ENCODE measurements around the gene AMN1. TPM values are rescaled to one million over a fixed set of nuclear protein-coding genes. Genes with fewer than 3 reads are reported as not detected.

AMN1 gene
- 3.8 and 4.2 TPM in 2 replicates for total RNA-seq

DNA sequence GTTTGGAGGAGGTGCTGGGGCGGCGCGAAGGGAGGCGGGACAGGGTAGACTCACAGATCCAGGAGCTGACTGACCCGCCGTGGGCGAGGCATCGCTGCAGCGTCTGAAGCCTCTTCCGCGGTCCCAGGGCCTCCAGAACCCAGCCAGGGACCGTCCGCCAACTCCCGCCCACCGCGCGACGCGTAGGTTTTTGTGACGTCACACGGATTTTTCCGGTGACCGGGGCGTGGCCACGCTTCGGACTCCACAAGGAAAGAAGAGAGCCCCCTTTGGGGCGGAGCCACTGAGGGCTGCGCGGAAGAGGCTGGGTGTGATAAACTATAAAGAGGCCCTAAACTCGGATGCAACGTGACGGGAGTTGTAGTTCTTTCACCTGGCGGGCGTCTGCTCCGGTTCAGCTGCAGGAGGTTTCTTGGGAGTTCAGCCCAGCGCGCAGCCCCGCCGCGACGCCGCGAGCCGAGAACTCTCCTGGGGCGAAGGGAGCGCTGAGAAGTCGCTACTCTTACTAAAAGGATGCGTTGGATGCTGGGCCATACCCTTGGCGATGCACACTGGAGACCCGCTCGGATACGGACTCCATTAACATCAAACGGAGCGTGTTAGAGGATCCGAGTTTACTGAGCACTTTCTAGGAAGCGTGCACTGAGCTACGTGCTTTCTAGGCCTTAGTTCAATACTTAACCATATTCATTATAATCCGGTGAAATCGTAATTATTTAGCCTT, at the start of gene AMN1:
TSS of gene AMN1 (minus strand) at position 105 of the 724 bp plus-strand sequence. CDS start at position 92, 13 bp downstream.

DNA sequence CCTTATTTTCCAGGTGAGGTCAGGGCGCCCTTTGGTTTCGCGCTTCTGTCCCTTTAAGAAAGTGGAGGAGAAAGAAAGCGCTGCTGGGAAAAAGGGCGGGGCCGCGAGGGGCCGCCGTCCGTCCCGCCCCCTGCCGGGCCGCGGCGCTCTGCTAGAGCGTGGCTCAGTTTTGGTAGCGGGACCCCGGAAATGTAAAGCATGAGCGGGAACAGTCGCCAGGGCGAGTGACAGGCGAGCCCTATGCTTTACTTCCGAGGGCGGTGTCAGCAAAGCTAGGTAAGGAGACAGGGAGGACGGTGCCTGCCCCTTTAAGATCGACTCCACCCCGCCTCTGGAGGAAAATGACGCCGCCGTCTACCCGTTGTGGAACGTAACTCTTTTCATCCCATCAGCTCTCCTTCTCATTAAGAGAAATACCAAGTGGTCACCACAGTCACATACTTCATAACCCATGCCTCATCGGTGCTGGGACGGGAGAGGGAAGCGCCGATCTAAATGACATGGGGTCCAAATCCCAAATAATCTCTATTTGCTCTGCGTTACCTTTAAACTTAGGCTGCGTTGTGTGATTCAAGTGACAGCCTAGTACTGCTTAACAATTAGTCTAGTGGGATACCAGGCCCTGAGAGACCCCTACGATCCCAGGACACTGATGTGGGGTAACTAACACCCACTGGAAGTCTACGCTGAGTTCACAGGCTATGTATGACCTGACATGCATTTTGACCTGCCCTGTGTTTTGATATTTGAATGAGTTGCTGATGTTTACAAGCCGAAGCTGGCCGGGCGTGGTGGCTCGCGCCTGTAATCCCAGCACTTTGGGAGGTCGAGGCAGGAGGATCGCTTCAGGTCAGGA, 69.5 kb downstream of the AMN1 start, which contains the start of gene ETFBKMT:
TSS of gene ETFBKMT (plus strand) at position 602 of the 856 bp plus-strand sequence. CDS start 2,266 bp downstream, outside the sequence.

Small RNA genes within 50 kb of the gene (small RNA-seq; reads per million reads assigned to genes)
- gene AC023157.2 = not detected

Other genes starting within 250 kb of the AMN1 start
- gene DENND5B, start 137.9 kb downstream of the AMN1 start, total RNA-seq = 27.6 and 28.5 TPM in 2 replicates
- gene ETFBKMT, start 69.3 kb downstream of the AMN1 start, total RNA-seq = 6.0 and 6.4 TPM in 2 replicates
- 21.8 and 29.1 TPM in 2 replicates for gene RESF1, start 230.4 kb upstream of the AMN1 start, total RNA-seq

Data from articular chondrocyte of knee joint (primary cell).